Ishikawa (cell line): ENCODE results near the gene LRRC36.

Experiments
- CEBPB ChIP-seq: IDR thresholded peaks from 2 replicates; pipeline ENCODE4 v1.6.1; 2012
- CREB1 ChIP-seq: IDR thresholded peaks from 2 replicates; pipeline ENCODE4 v1.6.1; 2012; ENCODE audit warnings: low read depth
- EGR1 ChIP-seq: IDR thresholded peaks from 2 replicates; pipeline ENCODE4 v1.6.1; 2012
- EP300 ChIP-seq: IDR thresholded peaks from 2 replicates; pipeline ENCODE4 v1.6.1; 2012; ENCODE audit warnings: borderline replicate concordance
- FOXM1 ChIP-seq: IDR thresholded peaks from 2 replicates; pipeline ENCODE4 v1.6.1; 2012; ENCODE audit warnings: low read depth, borderline replicate concordance
- NFIC ChIP-seq: IDR thresholded peaks from 2 replicates; pipeline ENCODE4 v1.6.1; 2012
- RAD21 ChIP-seq: IDR thresholded peaks from 2 replicates; pipeline ENCODE4 v1.6.1; 2012; ENCODE audit warnings: low read depth
- REST ChIP-seq: IDR thresholded peaks from 2 replicates; pipeline ENCODE4 v1.6.1; 2012; ENCODE audit warnings: low read depth, mild to moderate bottlenecking
- TAF1 ChIP-seq: IDR thresholded peaks from 2 replicates; pipeline ENCODE4 v1.6.1; 2012; ENCODE audit warnings: low read depth, mild to moderate bottlenecking
- TCF12 ChIP-seq: IDR thresholded peaks from 2 replicates; pipeline ENCODE4 v1.6.1; 2012; ENCODE audit warnings: low read depth
- TEAD4 ChIP-seq: IDR thresholded peaks from 2 replicates; pipeline ENCODE4 v1.6.1; 2012
- YY1 ChIP-seq: IDR thresholded peaks from 2 replicates; pipeline ENCODE4 v1.6.1; 2012; ENCODE audit warnings: low read depth
- ZBTB7A ChIP-seq: IDR thresholded peaks from 2 replicates; pipeline ENCODE4 v1.6.1; 2012; ENCODE audit warnings: low read depth
- TF ChIP-seq, protein P1 (sequence below): IDR thresholded peaks from 2 replicates; pipeline ENCODE4 v1.6.1; 2012
- TF ChIP-seq, protein P2 (sequence below): IDR thresholded peaks from 2 replicates; pipeline ENCODE4 v1.6.1; 2012

The LRRC36 gene

GRCh38 chr16:67387479-67388079 lies 61.0 kb downstream of the LRRC36 start:
- TF ChIP-seq ZBTB7A (no peak), TEAD4 (no peak), CEBPB (no peak), CREB1 (no peak), FOXM1 (no peak), YY1 (no peak), TCF12 (no peak), EGR1 (no peak), REST (no peak), TAF1 (no peak), NFIC (no peak), EP300 (no peak), RAD21 (no peak)
- TF ChIP-seq, protein P1, sequence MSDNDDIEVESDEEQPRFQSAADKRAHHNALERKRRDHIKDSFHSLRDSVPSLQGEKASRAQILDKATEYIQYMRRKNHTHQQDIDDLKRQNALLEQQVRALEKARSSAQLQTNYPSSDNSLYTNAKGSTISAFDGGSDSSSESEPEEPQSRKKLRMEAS: no peak
- TF ChIP-seq, protein P2, sequence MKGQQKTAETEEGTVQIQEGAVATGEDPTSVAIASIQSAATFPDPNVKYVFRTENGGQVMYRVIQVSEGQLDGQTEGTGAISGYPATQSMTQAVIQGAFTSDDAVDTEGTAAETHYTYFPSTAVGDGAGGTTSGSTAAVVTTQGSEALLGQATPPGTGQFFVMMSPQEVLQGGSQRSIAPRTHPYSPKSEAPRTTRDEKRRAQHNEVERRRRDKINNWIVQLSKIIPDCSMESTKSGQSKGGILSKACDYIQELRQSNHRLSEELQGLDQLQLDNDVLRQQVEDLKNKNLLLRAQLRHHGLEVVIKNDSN: no peak

DNA sequence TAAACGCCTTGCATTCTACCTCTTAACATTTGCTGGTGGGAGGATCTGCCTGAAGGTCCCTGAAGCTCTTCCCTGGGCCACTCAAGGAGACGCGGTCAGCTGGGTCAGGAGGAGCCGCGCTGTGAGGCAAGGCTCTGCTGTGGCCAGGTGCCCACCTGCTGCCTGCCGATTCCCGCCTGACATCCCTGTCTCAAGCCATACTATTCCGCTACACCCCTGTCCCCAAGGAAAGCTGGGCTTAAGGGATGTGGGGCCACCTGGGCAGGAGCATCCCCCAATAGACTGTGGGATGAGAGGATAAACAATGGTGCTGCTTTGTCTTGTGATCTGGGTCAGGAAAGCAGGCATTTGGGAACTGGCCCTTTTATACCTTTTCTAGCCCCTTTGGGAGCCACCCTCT lies 61.6 kb downstream of the LRRC36 start:
- TF ChIP-seq TCF12: no peak
- no peak for TF ChIP-seq ZBTB7A
- TF ChIP-seq, protein P1: no peak

DNA sequence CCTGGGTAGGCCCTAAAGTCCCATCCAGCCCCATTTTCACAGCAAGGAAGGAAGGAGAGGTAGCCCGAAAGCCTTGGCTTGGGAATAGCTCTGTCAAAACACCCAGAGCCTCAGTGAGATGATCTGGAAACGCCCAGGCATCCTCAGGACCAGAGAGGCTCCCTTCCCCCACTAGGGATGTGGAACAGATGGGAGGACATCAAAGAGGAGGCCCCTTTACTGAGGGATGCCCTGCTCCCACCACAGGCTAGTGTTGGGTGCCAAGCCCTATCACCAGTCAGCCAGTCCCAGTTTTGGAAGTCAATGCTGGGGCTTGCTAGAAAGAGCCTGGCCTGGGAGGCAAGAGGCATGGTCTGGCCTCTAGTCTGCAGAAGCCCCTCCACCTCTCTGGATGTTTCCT lies 62.0 kb downstream of the LRRC36 start:
- no peak for TF ChIP-seq EGR1
- no peak for TF ChIP-seq CREB1
- TF ChIP-seq ZBTB7A: no peak
- TF ChIP-seq TAF1: no peak
- TF ChIP-seq CEBPB: no peak
- TF ChIP-seq, protein P1: no peak
- no peak for TF ChIP-seq YY1
- TF ChIP-seq, protein P2: no peak
- TF ChIP-seq NFIC: no peak
- no peak for TF ChIP-seq TEAD4

GRCh38 chr16:67389911-67390815 lies 63.5 kb downstream of the LRRC36 start:
- no peak for TF ChIP-seq CREB1
- TF ChIP-seq EGR1: no peak
- no peak for TF ChIP-seq CEBPB

DNA sequence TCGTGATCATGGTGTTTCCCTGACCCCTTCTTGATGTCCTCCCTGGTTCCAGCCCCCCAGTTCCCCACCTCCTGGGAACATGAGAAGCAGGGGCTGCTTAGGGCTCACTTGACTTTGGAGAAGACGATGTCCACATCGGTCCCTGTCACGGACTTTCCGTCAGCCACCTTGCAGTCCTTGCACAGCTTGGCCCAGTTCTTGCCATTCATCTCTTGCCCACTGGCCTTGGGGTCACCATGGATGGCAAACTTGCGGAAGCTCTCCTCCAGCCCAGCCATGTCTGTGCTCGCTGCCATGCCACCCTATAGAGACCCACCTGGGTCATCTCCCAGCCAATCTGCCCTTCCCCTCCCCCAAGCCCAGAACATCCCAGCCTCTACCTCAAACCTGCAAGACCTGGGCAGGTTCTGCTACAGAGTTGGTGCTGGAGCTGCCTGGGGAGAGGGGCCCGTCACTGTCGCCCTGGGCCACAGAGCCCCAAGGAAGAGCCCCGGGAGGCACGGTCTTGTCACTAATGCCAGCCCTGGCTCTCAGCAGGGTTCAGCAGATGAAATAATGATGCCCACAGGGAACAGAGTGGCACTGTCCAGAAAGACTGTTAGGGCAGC lies 64.3 kb downstream of the LRRC36 start:
- TF ChIP-seq TEAD4 (no peak), REST (no peak), TCF12 (no peak), FOXM1 (no peak), ZBTB7A (no peak), CREB1 (no peak), EGR1 (no peak), TAF1 (no peak), CEBPB (no peak), YY1 (no peak), EP300 (no peak), NFIC (no peak)
- TF ChIP-seq, protein P1: no peak
- TF ChIP-seq, protein P2: no peak
